HCT116 (cell line): ENCODE data around the gene CA6. TPM values are rescaled to one million over a fixed set of nuclear protein-coding genes. Genes with fewer than 3 reads are reported as not detected.
A peak's percentile ranks its signal among the peaks of the same experiment; 100 is the strongest.
"Not testable (repeated sequence)": the region's sequence is repeated elsewhere in the genome, so short reads cannot be mapped to it uniquely, and the experiment has no call there.

Experiments used
- ATAC-seq: fragments of 200-7000 bp; cut with Tn5 transposase; 2 replicates; pipeline ENCODE4 v1.9.1; 2020; ENCODE audit warnings: mild to moderate bottlenecking, moderate library complexity
- BruUV-seq: library from RNA; stranded (reverse); fragments of 400-500 nt; replicated peaks from 2 replicates; lab custom pipeline; 2021; lab: Mats Ljungman, UMichigan
- CTCF ChIA-PET: fragments of 300-600 bp; sonication (Branson Sonifier 250); formaldehyde crosslinking; loops from one replicate; lab custom pipeline; 2021; ENCODE audit warnings: antibody characterized with exemption; lab: Charles Lee
- POLR2A ChIA-PET: fragments of 300-600, 350-600 bp; sonication (Branson Sonifier 250); formaldehyde crosslinking; loops from one replicate; lab custom pipeline; 2021; ENCODE audit warnings: antibody characterized with exemption; lab: Charles Lee
- RAD21 ChIA-PET, 2 experiments: fragments of 300-600 bp; sonication (Branson Sonifier 250); formaldehyde crosslinking; loops; one replicate each; lab custom pipeline; 2023; ENCODE audit warnings: low total read pairs in 2 of 2; ENCODE audit not compliant: uncharacterized antibody in 2 of 2, unreplicated experiment in 2 of 2, low non-redundant PET in 1 of 2; lab: Charles Lee
- DNase-seq: peaks from one replicate; pipeline ENCODE4 v3.0.0-alpha.2; 2010; ENCODE audit warnings: low read depth, low spot score
- H2AFZ ChIP-seq: fragments of 200-600 bp; shearing (Covaris generic), sonication (generic); 2 replicates; pipeline ENCODE4 v1.6.1; 2017; ENCODE audit warnings: low read depth, mixed run types, mixed read lengths, antibody characterized with exemption, low read length; ENCODE audit not compliant: poor library complexity, severe bottlenecking
- H3K27ac ChIP-seq: 2 replicates; pipeline ENCODE4 v1.5.1; 2012; ENCODE audit warnings: low read depth, low read length
- H3K27me3 ChIP-seq: fragments of 200-600 bp; sonication (generic); 2 replicates; pipeline ENCODE4 v1.6.1; 2016; ENCODE audit warnings: mixed run types, low read length, mixed read lengths; ENCODE audit not compliant: insufficient read depth
- H3K36me3 ChIP-seq, 2 experiments: fragments of 200-500 bp in 1 of 2; fragments of 200-600 bp in 1 of 2; sonication (Bioruptor generic) in 1 of 2; sonication (generic) in 1 of 2; 2 replicates each; pipeline versions ENCODE4 v1.5.1 to v1.6.1; 2014 to 2016; ENCODE audit warnings: low read length in 2 of 2, inconsistent platforms in 1 of 2, mixed read lengths in 1 of 2, mixed run types in 1 of 2; ENCODE audit not compliant: insufficient read depth in 2 of 2, control insufficient read depth in 1 of 2
- H3K4me1 ChIP-seq, 2 experiments: fragments of 200-600 bp in 1 of 2; sonication (generic) in 1 of 2; 2 replicates each; pipeline versions ENCODE4 v1.5.1 to v1.6.1; 2012 to 2017; ENCODE audit warnings: low read length in 2 of 2, inconsistent platforms in 1 of 2, mild to moderate bottlenecking in 1 of 2, mixed read lengths in 1 of 2, mixed run types in 1 of 2, moderate library complexity in 1 of 2; ENCODE audit not compliant: insufficient read depth in 2 of 2, control insufficient read depth in 1 of 2
- H3K4me2 ChIP-seq: fragments of 200-600 bp; sonication (generic); 2 replicates; pipeline ENCODE4 v1.6.1; 2017; ENCODE audit warnings: mixed run types, low read length, mixed read lengths
- H3K4me3 ChIP-seq, 2 experiments: fragments of 200-600 bp in 1 of 2; sonication (generic) in 1 of 2; replicated peaks in 1 of 2; 2 replicates each; pipeline ENCODE4 v1.5.1; 2011 to 2016; ENCODE audit warnings: low read length in 2 of 2, control low read depth in 1 of 2, low read depth in 1 of 2, mild to moderate bottlenecking in 1 of 2, mixed read lengths in 1 of 2, mixed run types in 1 of 2
- H3K79me2 ChIP-seq: fragments of 200-600 bp; sonication (generic); 2 replicates; pipeline ENCODE4 v1.6.1; 2017; ENCODE audit warnings: mild to moderate bottlenecking, mixed run types, low read length, moderate library complexity, mixed read lengths; ENCODE audit not compliant: insufficient read depth
- H3K9ac ChIP-seq: fragments of 200-600 bp; sonication (generic); 2 replicates; pipeline ENCODE4 v1.6.1; 2016; ENCODE audit warnings: low read length, mixed read lengths
- H3K9me2 ChIP-seq: fragments of 200-600 bp; sonication (generic), shearing (Covaris generic); 2 replicates; pipeline ENCODE4 v1.6.1; 2017; ENCODE audit warnings: mixed run types, mild to moderate bottlenecking, moderate library complexity; ENCODE audit not compliant: insufficient read depth
- H3K9me3 ChIP-seq, 2 experiments: fragments of 200-500 bp in 1 of 2; fragments of 200-600 bp in 1 of 2; sonication (Bioruptor generic) in 1 of 2; sonication (generic) in 1 of 2; 2 replicates each; pipeline ENCODE4 v1.6.1; 2014 to 2017; ENCODE audit warnings: low read length in 2 of 2, mixed read lengths in 2 of 2, inconsistent platforms in 1 of 2, low read depth in 1 of 2, mild to moderate bottlenecking in 1 of 2, mixed run types in 1 of 2, moderate library complexity in 1 of 2; ENCODE audit not compliant: control insufficient read depth in 1 of 2, insufficient read depth in 1 of 2
- H4K20me1 ChIP-seq: fragments of 200-600 bp; sonication (generic), shearing (Covaris generic); 2 replicates; pipeline ENCODE4 v1.6.1; 2017; ENCODE audit warnings: mixed run types, mild to moderate bottlenecking, moderate library complexity; ENCODE audit not compliant: insufficient read depth
- CBX3 ChIP-seq: IDR thresholded peaks from 2 replicates; pipeline ENCODE4 v1.6.1; 2012; ENCODE audit warnings: low read depth
- CEBPB ChIP-seq: IDR thresholded peaks from 2 replicates; pipeline ENCODE4 v1.6.1; 2012; ENCODE audit warnings: low read depth
- CTCF ChIP-seq, 3 experiments: fragments of 200-600 bp in 1 of 3; sonication (generic) in 1 of 3; IDR thresholded peaks in 2 of 3; conservative IDR thresholded peaks in 1 of 3; 2 replicates each; pipeline ENCODE4 v1.5.1; 2012 to 2017; ENCODE audit warnings: low read depth in 2 of 3, low read length in 2 of 3, antibody characterized with exemption in 1 of 3, borderline replicate concordance in 1 of 3, control low read depth in 1 of 3, mild to moderate bottlenecking in 1 of 3, mixed read lengths in 1 of 3, mixed run types in 1 of 3, moderate library complexity in 1 of 3; ENCODE audit not compliant: insufficient read depth in 1 of 3
- EGR1 ChIP-seq: IDR thresholded peaks from 2 replicates; pipeline ENCODE4 v1.6.1; 2012; ENCODE audit warnings: low read depth
- ELF1 ChIP-seq: IDR thresholded peaks from 2 replicates; pipeline ENCODE4 v1.6.1; 2012; ENCODE audit warnings: low read depth, borderline replicate concordance
- EZH2phosphoT487 ChIP-seq: fragments of 200-600 bp; IDR thresholded peaks from 2 replicates; pipeline ENCODE4 v1.6.1; 2018; ENCODE audit warnings: antibody characterized with exemption, borderline replicate concordance
- FOSL1 ChIP-seq: IDR thresholded peaks from 2 replicates; pipeline ENCODE4 v1.6.1; 2012; ENCODE audit warnings: low read depth
- JUND ChIP-seq: IDR thresholded peaks from 2 replicates; pipeline ENCODE4 v1.6.1; 2012
- POLR2AphosphoS5 ChIP-seq: IDR thresholded peaks from 2 replicates; pipeline ENCODE4 v1.6.1; 2011; ENCODE audit warnings: mild to moderate bottlenecking, low read depth, low read length, moderate library complexity
- SIN3A ChIP-seq: IDR thresholded peaks from 2 replicates; pipeline ENCODE4 v1.6.1; 2012; ENCODE audit warnings: low read depth
- SP1 ChIP-seq: IDR thresholded peaks from 2 replicates; pipeline ENCODE4 v1.6.1; 2012; ENCODE audit warnings: low read depth
- SRF ChIP-seq: IDR thresholded peaks from 2 replicates; pipeline ENCODE4 v1.6.1; 2012; ENCODE audit warnings: low read depth
- TCF7L2 ChIP-seq: IDR thresholded peaks from 2 replicates; pipeline ENCODE4 v1.7.0; 2011; ENCODE audit warnings: borderline replicate concordance, inconsistent platforms; ENCODE audit not compliant: insufficient read depth, insufficient read length; ENCODE audit errors: extremely low read depth
- ZFX ChIP-seq: fragments of 450-650 bp; IDR thresholded peaks from 2 replicates; pipeline ENCODE4 v1.6.1; 2017
- intact Hi-C: fragments of 100-400 bp; cut with micrococcal nuclease; formaldehyde crosslinking; loops from 2 replicates; pipeline ENCODE4 v1.10.0; 2022
- total RNA-seq: library from RNA; stranded (reverse); gene quantifications from one replicate; pipeline ENCODE4 v1.2.1, GENCODE V29; 2021; ENCODE audit not compliant: unreplicated experiment
- TF ChIP-seq, protein P1 (sequence below): IDR thresholded peaks from 2 replicates; pipeline ENCODE4 v1.6.1; 2011; ENCODE audit warnings: mild to moderate bottlenecking, low read length, moderate library complexity; ENCODE audit not compliant: insufficient replicate concordance; ENCODE audit errors: extremely low read depth

Gene CA6
- total RNA-seq, 1 experiment from 2014 or later = not detected

- H3K9me2 ChIP-seq, H4K20me1 ChIP-seq, intact Hi-C loops, BruUV-seq, H3K27me3 ChIP-seq, H3K9me3 ChIP-seq, CTCF ChIA-PET, RAD21 ChIA-PET, H3K4me3 ChIP-seq, H3K4me2 ChIP-seq: not testable (repeated sequence)
- peak overlapping the region; percentile 93; the same call in 1 of the 2 replicates for H3K27ac ChIP-seq
- POLR2A ChIA-PET = interaction anchor here (0.6 to 2.2 kb wide), 3 partner anchors 8 to 231 kb away, joined by 6 to 8 read pairs (median 7); partner anchors contain the start of gene ENO1
- peaks cover 45 to 53% of the 10 kb centered on the region in 2 experiments for H3K4me1 ChIP-seq
- TF ChIP-seq SP1 (peak; percentile 25; the same call in 1 of the 2 replicates), CBX3 (0 out of 2 replicates have a peak, but pooled peaks have one; percentile 21)
- TF ChIP-seq, all 23 proteins: peak for 2; not testable (repeated sequence) for 21
- ATAC-seq, H3K9ac ChIP-seq, H3K36me3 ChIP-seq, H2AFZ ChIP-seq, H3K79me2 ChIP-seq, DNase-seq: not testable (repeated sequence)
Measured at GRCh38 chr1:8898418-8898817, 47.2 kb upstream of the CA6 start.

DNA sequence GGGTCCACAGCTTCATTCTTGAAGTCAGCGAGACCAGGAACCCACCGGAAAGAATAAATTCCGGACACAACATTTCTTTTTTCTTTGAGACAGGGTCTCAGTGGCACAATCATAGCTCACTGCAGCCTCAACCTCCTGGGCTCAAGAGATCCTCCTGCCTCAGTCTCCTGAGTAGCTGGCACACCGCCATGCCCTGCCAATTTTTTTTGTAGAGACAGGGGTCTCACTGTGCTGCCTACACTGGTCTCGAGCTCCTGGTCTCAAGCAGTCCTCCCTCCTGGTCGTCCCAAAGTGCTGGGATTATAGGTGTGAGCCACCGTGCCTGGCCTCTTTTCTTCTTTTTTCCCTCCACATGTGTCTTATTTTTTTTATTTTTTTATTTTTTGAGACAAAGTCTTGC is 46.6 kb upstream of the CA6 start:
- intact Hi-C loops = loop anchor here (1.0 kb wide), 1 partner anchor 21 kb away; the partner anchor contains the start of gene ENO1
- POLR2A ChIA-PET = interaction anchor here (0.8 to 2.2 kb wide), 4 partner anchors 9 to 25 kb away, joined by 3 to 8 read pairs (median 6); partner anchors contain the start of gene ENO1
- TF ChIP-seq FOSL1 = no peak
- TF ChIP-seq SRF = no peak
- TF ChIP-seq SIN3A = no peak
- TF ChIP-seq, protein P1, sequence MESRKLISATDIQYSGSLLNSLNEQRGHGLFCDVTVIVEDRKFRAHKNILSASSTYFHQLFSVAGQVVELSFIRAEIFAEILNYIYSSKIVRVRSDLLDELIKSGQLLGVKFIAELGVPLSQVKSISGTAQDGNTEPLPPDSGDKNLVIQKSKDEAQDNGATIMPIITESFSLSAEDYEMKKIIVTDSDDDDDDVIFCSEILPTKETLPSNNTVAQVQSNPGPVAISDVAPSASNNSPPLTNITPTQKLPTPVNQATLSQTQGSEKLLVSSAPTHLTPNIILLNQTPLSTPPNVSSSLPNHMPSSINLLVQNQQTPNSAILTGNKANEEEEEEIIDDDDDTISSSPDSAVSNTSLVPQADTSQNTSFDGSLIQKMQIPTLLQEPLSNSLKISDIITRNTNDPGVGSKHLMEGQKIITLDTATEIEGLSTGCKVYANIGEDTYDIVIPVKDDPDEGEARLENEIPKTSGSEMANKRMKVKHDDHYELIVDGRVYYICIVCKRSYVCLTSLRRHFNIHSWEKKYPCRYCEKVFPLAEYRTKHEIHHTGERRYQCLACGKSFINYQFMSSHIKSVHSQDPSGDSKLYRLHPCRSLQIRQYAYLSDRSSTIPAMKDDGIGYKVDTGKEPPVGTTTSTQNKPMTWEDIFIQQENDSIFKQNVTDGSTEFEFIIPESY = no peak
- TF ChIP-seq EGR1 = no peak
- TF ChIP-seq CBX3 = no peak
- no peak for TF ChIP-seq CTCF (IDR thresholded peaks at IDR 0.05 in 2 of 3, conservative IDR thresholded peaks at IDR 0.05 in 1 of 3; ENCODE audit: borderline replicate concordance in 1 of 3, insufficient read depth in 1 of 3, low read depth in 2 of 3, low read length in 2 of 3)
- TF ChIP-seq ELF1 = no peak
- TF ChIP-seq EZH2phosphoT487 = no peak
- no peak for TF ChIP-seq SP1
- TF ChIP-seq POLR2AphosphoS5 = no peak
- no peak for TF ChIP-seq CEBPB
- no peak for TF ChIP-seq TCF7L2
- no peak for TF ChIP-seq JUND
- TF ChIP-seq ZFX = no peak

More for the DNA sequence above, 46.6 kb upstream of the CA6 start:
- CTCF ChIA-PET = no interaction called here
- Histone ChIP-seq H3K27me3 (no peaks in the 10 kb centered on the region), H3K4me2 (peak overlapping the region; percentile 67), H3K27ac (peak overlapping the region; percentile 93), H2AFZ (no peak overlapping the region), H3K9me2 (no peaks in the 10 kb centered on the region), H4K20me1 (no peaks in the 10 kb centered on the region), H3K79me2 (no peaks in the 10 kb centered on the region), H3K9me3 (no peaks in the 10 kb centered on the region), H3K36me3 (no peaks in the 10 kb centered on the region), H3K4me1 (peaks cover 51 to 59% of the 10 kb centered on the region in 2 experiments), H3K4me3 (no peak overlapping the region), H3K9ac (peak overlapping the region; percentile 56)
- BruUV-seq = no TSS peak
- RAD21 ChIA-PET = interaction anchor here in 1 of 2 experiments (0.5 kb wide), 1 partner anchor 78 kb away, joined by 3 read pairs; no protein-coding TSS in a partner anchor
- ATAC-seq (no peak), DNase-seq (no peak)
